ENCODE measurements around the gene RHBDD2. TPM values are rescaled to one million over a fixed set of nuclear protein-coding genes. Genes with fewer than 3 reads are reported as not detected.
"Not testable (repeated sequence)": the region's sequence is repeated elsewhere in the genome, so short reads cannot be mapped to it uniquely, and the experiment has no call there.

The RHBDD2 gene
- total RNA-seq, 1 donor from 2014 or later, result 32.8 TPM

DNA sequence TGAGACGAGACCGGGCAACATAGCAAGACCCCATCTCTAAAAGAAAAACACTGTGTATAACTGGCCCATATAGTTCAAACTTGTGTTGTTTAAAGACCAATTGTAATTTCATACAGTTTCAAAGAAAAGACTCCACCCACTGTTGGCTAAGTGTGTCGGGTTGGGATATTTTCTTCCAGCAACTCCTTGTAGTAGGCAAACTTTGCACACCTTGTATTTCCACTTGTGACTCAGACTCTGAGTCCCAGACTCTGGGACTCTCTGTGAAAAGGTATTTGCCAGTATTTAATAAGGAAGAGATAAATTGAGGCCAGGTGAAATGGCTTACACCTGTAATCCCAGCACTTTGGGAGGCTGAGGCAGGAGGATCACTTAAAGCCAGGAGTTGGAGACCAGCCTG is 29.3 kb upstream of the RHBDD2 start:
- no peak for DNase-seq
- ATAC-seq (ENCODE audit: low read depth), result no peak
- POLR2A ChIA-PET, result no interaction called here
- H3K9me3 Mint-ChIP-seq, result no peaks in the 10 kb centered on the region
- no peak overlapping the region for H3K27ac Mint-ChIP-seq
- no peaks in the 10 kb centered on the region for H3K36me3 Mint-ChIP-seq (ENCODE audit: low read depth)
- H3K27me3 Mint-ChIP-seq, result no peaks in the 10 kb centered on the region
- CTCF ChIA-PET, result no interaction called here
- H3K4me1 Mint-ChIP-seq, result no peaks in the 10 kb centered on the region
- intact Hi-C loops (cut with micrococcal nuclease), result no loop called here
- no peak for TF ChIP-seq CTCF (IDR thresholded peaks at IDR 0.05)
- H3K4me3 Mint-ChIP-seq, result no peak overlapping the region

GRCh38 chr7:75850235-75850634 is 28.6 kb upstream of the RHBDD2 start:
- ATAC-seq (ENCODE audit: low read depth) (no peak), DNase-seq (no peak)
- no peak overlapping the region for H3K4me3 Mint-ChIP-seq
- intact Hi-C loops (cut with micrococcal nuclease), result no loop called here
- no peaks in the 10 kb centered on the region for H3K4me1 Mint-ChIP-seq
- H3K9me3 Mint-ChIP-seq, result no peaks in the 10 kb centered on the region
- no peak for TF ChIP-seq CTCF (IDR thresholded peaks at IDR 0.05)
- ChIA-PET POLR2A (no interaction called here), CTCF (no interaction called here)
- no peaks in the 10 kb centered on the region for H3K36me3 Mint-ChIP-seq (ENCODE audit: low read depth)
- no peaks in the 10 kb centered on the region for H3K27me3 Mint-ChIP-seq
- no peak overlapping the region for H3K27ac Mint-ChIP-seq

GRCh38 chr7:75854233-75854632 is 24.6 kb upstream of the RHBDD2 start:
- H3K27me3 Mint-ChIP-seq, result no peaks in the 10 kb centered on the region
- no peak overlapping the region for H3K4me3 Mint-ChIP-seq
- no peak for DNase-seq
- no peak for TF ChIP-seq CTCF (IDR thresholded peaks at IDR 0.05)
- no peaks in the 10 kb centered on the region for H3K9me3 Mint-ChIP-seq
- intact Hi-C loops (cut with micrococcal nuclease), result no loop called here
- ChIA-PET CTCF (no interaction called here), POLR2A (no interaction called here)
- ATAC-seq (ENCODE audit: low read depth), result no peak
- no peak overlapping the region for H3K27ac Mint-ChIP-seq
- H3K36me3 Mint-ChIP-seq (ENCODE audit: low read depth), result no peaks in the 10 kb centered on the region
- no peaks in the 10 kb centered on the region for H3K4me1 Mint-ChIP-seq

DNA sequence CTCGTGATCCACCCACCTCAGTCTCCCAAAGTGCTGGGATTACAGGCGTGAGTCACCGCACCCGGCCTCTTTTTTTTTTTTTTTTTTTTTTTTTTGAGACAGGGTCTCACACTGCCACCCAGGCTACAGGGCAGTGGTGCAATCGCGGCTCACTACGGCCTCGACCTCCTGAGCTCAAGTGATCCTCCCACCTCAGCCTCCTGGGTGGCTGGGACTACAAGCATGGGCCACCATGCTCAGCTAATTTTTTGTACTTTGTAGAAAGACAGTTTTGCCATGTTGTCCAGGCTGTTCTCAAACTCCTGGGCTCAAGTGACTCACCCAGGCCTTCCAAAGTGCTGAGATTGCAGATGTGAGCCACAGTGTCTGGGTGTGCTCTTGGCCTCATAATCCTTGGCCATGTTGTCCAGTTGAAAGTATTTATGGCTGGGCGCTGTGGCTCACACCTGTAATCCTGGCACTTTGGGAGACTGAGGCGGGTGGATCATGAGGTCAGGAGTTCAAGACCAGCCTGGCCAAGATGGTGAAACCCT is 24.0 kb upstream of the RHBDD2 start:
- intact Hi-C loops (cut with micrococcal nuclease); ATAC-seq (ENCODE audit: low read depth); H3K36me3 Mint-ChIP-seq (ENCODE audit: low read depth); H3K9me3 Mint-ChIP-seq; H3K27me3 Mint-ChIP-seq; DNase-seq; CTCF ChIA-PET; H3K4me3 Mint-ChIP-seq; H3K27ac Mint-ChIP-seq; H3K4me1 Mint-ChIP-seq: not testable (repeated sequence)
- POLR2A ChIA-PET, result interaction anchor here (0.7 kb wide), 1 partner anchor 1461 kb away, joined by 7 read pairs; no protein-coding TSS in a partner anchor

GRCh38 chr7:75856536-75856935 is 22.3 kb upstream of the RHBDD2 start:
- intact Hi-C loops (cut with micrococcal nuclease), result no loop called here
- ATAC-seq (ENCODE audit: low read depth) (no peak), DNase-seq (no peak)
- ChIA-PET POLR2A (interaction anchor here (0.6 kb wide), 1 partner anchor 420 kb away, joined by 3 read pairs; no protein-coding TSS in a partner anchor), CTCF (no interaction called here)
- H3K4me3 Mint-ChIP-seq, result no peak overlapping the region
- no peaks in the 10 kb centered on the region for H3K4me1 Mint-ChIP-seq
- H3K27me3 Mint-ChIP-seq, result no peaks in the 10 kb centered on the region
- no peaks in the 10 kb centered on the region for H3K9me3 Mint-ChIP-seq
- no peak for TF ChIP-seq CTCF (IDR thresholded peaks at IDR 0.05)
- H3K36me3 Mint-ChIP-seq (ENCODE audit: low read depth), result no peaks in the 10 kb centered on the region
- H3K27ac Mint-ChIP-seq, result no peak overlapping the region

GRCh38 chr7:75858410-75858809 is 20.4 kb upstream of the RHBDD2 start:
- no peaks in the 10 kb centered on the region for H3K9me3 Mint-ChIP-seq
- H3K4me3 Mint-ChIP-seq, result no peak overlapping the region
- no peak for TF ChIP-seq CTCF (IDR thresholded peaks at IDR 0.05)
- no peaks in the 10 kb centered on the region for H3K4me1 Mint-ChIP-seq
- H3K27me3 Mint-ChIP-seq, result peaks cover 2% of the 10 kb centered on the region
- no peak for ATAC-seq (ENCODE audit: low read depth)
- CTCF ChIA-PET, result no interaction called here
- POLR2A ChIA-PET, result no interaction called here
- H3K36me3 Mint-ChIP-seq (ENCODE audit: low read depth), result no peaks in the 10 kb centered on the region
- DNase-seq, result no peak
- intact Hi-C loops (cut with micrococcal nuclease), result no loop called here
- H3K27ac Mint-ChIP-seq, result no peak overlapping the region
